Gastroesophageal sphincter (tissue), 4 donors: ENCODE results near the gene FAM136A. TPM values are rescaled to one million over a fixed set of nuclear protein-coding genes. Genes with fewer than 3 reads are reported as not detected.

Experiments used
- ATAC-seq: fragments of 150-250 bp; one replicate; pipeline ENCODE4 v1.9.1; 2016; ENCODE audit warnings: mild to moderate bottlenecking, moderate library complexity
- H3K27ac ChIP-seq, 4 donors: fragments of 200-600 bp; sonication (generic) in 3 of 4; 1 replicate in 3 of 4; 2 replicates in 1 of 4; pipeline ENCODE4 v1.5.1; 2016 to 2019
- H3K27me3 ChIP-seq: fragments of 200-600 bp; sonication (generic); one replicate; pipeline ENCODE4 v1.5.1; 2019
- H3K36me3 ChIP-seq, 2 donors: fragments of 200-600 bp; sonication (generic); one replicate each; pipeline ENCODE4 v1.5.1; 2019; ENCODE audit warnings: control low read depth in 1 of 2
- H3K4me1 ChIP-seq, 3 donors: fragments of 200-600 bp; sonication (generic); 1 replicate in 2 of 3; 2 replicates in 1 of 3; pipeline ENCODE4 v1.5.1; 2016 to 2019; ENCODE audit warnings: control low read depth in 2 of 3
- H3K4me3 ChIP-seq, 2 donors: fragments of 200-600 bp; sonication (generic); one replicate each; pipeline ENCODE4 v1.5.1; 2019; ENCODE audit warnings: mild to moderate bottlenecking in 1 of 2, moderate library complexity in 1 of 2
- H3K9me3 ChIP-seq, 3 donors: fragments of 200-600 bp; sonication (generic); one replicate each; pipeline ENCODE4 v1.5.1; 2017 to 2019; ENCODE audit warnings: control low read depth in 2 of 3
- CTCF ChIP-seq, 4 experiments: fragments of 200-600 bp in 2 of 4; fragments of 450-650 bp in 2 of 4; sonication (generic) in 1 of 4; IDR thresholded peaks; one replicate each; pipeline ENCODE4 v1.5.1; 2017 to 2019; ENCODE audit warnings: antibody characterized with exemption in 4 of 4, mild to moderate bottlenecking in 2 of 4, moderate library complexity in 2 of 4
- EP300 ChIP-seq: sonication (generic); formaldehyde crosslinking; IDR thresholded peaks from one replicate; pipeline ENCODE4 v1.6.1; 2017; ENCODE audit warnings: antibody characterized with exemption, mild to moderate bottlenecking
- POLR2A ChIP-seq, 2 donors: fragments of 450-650 bp; IDR thresholded peaks; one replicate each; pipeline ENCODE4 v1.6.1; 2017; ENCODE audit warnings: antibody characterized with exemption in 2 of 2, mild to moderate bottlenecking in 2 of 2, moderate library complexity in 1 of 2
- POLR2AphosphoS5 ChIP-seq: sonication (generic); formaldehyde crosslinking; IDR thresholded peaks from one replicate; pipeline ENCODE4 v1.6.1; 2017; ENCODE audit warnings: antibody characterized with exemption
- WGBS, 2 donors: methylation state at CpG; one replicate each; pipeline ENCODE4 v1.1.5; 2018; ENCODE audit warnings: low coverage in 1 of 2; 5-methylcytosine and 5-hydroxymethylcytosine counted together
- total RNA-seq, 4 donors: library from RNA; depleted of rRNA; stranded (reverse); fragments of >200 nt; gene quantifications; one replicate each; pipeline ENCODE4 v1.1.0, GENCODE V29; 2016

FAM136A gene
- total RNA-seq, 4 donors from 2014 or later, result 17.9 to 33.0 (median 27.0) TPM

- no CpG with 5 or more reads among the region's 3 CpGs for WGBS, 2 donors
- TF ChIP-seq CTCF (IDR thresholded peaks at IDR 0.05) (no peak), POLR2A (IDR thresholded peaks at IDR 0.05) (no peak), POLR2AphosphoS5 (no peak), EP300 (no peak)
Observed at GRCh38 chr2:70330476-70330875, 28.6 kb upstream of the FAM136A start.

GRCh38 chr2:70328921-70329561 is 27.2 kb upstream of the FAM136A start:
- 64 to 73% methylated on average over 2 to 6 of the region's 6 CpGs for WGBS, 2 donors
- Histone ChIP-seq H3K4me3 (no peak overlapping the region), H3K4me1 (no peaks in the 10 kb centered on the region), H3K27ac (no peak overlapping the region), H3K27me3 (peaks cover 4% of the 10 kb centered on the region), H3K36me3 (no peaks in the 10 kb centered on the region), H3K9me3 (no peaks in the 10 kb centered on the region)
- TF ChIP-seq POLR2A (IDR thresholded peaks at IDR 0.05) (no peak), CTCF (IDR thresholded peaks at IDR 0.05) (no peak), POLR2AphosphoS5 (no peak), EP300 (no peak)
- ATAC-seq, result no peak

More at GRCh38 chr2:70330476-70330875, 28.6 kb upstream of the FAM136A start:
- no peaks in the 10 kb centered on the region for H3K4me1 ChIP-seq
- H3K27me3 ChIP-seq, result peaks cover 1% of the 10 kb centered on the region
- H3K36me3 ChIP-seq, result no peaks in the 10 kb centered on the region
- no peak for ATAC-seq
- no peaks in the 10 kb centered on the region for H3K9me3 ChIP-seq
- no peak overlapping the region for H3K27ac ChIP-seq
- no peak overlapping the region for H3K4me3 ChIP-seq

- H3K36me3 ChIP-seq, result no peaks in the 10 kb centered on the region
- ATAC-seq, result no peak
- no peaks in the 10 kb centered on the region for H3K9me3 ChIP-seq
- WGBS, 2 donors, result 85 to 90% methylated on average over 6 to 7 of the region's 7 CpGs
- no peaks in the 10 kb centered on the region for H3K4me1 ChIP-seq
- no peak overlapping the region for H3K27ac ChIP-seq
- no peak for TF ChIP-seq POLR2AphosphoS5
- no peak for TF ChIP-seq POLR2A (IDR thresholded peaks at IDR 0.05)
- no peak for TF ChIP-seq EP300
- TF ChIP-seq CTCF (IDR thresholded peaks at IDR 0.05), result no peak
- no peak overlapping the region for H3K4me3 ChIP-seq
- peaks cover 16% of the 10 kb centered on the region for H3K27me3 ChIP-seq
Observed at GRCh38 chr2:70325875-70326274, 24.0 kb upstream of the FAM136A start.

GRCh38 chr2:70322518-70322917 is 20.7 kb upstream of the FAM136A start:
- Histone ChIP-seq H3K36me3 (no peaks in the 10 kb centered on the region), H3K4me1 (no peaks in the 10 kb centered on the region), H3K27me3 (peaks cover 23% of the 10 kb centered on the region), H3K27ac (no peak overlapping the region), H3K9me3 (no peaks in the 10 kb centered on the region), H3K4me3 (no peak overlapping the region)
- ATAC-seq, result no peak
- TF ChIP-seq POLR2A (IDR thresholded peaks at IDR 0.05), result no peak
- 65 to 67% methylated on average over 2 of the region's 2 CpGs for whole genome bisulfite sequencing, 2 donors

GRCh38 chr2:70321370-70321769 is 19.5 kb upstream of the FAM136A start:
- TF ChIP-seq POLR2A (IDR thresholded peaks at IDR 0.05), result no peak
- no peak for TF ChIP-seq POLR2AphosphoS5
- TF ChIP-seq CTCF (IDR thresholded peaks at IDR 0.05), result no peak
- no peak for TF ChIP-seq EP300
- ATAC-seq, result no peak
- 73 to 76% methylated on average over 3 to 4 of the region's 6 CpGs for WGBS, 2 donors

More at GRCh38 chr2:70321370-70321769, 19.5 kb upstream of the FAM136A start:
- Histone ChIP-seq H3K27me3 (peaks cover 23% of the 10 kb centered on the region), H3K9me3 (no peaks in the 10 kb centered on the region), H3K36me3 (no peaks in the 10 kb centered on the region), H3K4me3 (no peak overlapping the region), H3K4me1 (no peaks in the 10 kb centered on the region), H3K27ac (no peak overlapping the region)
